HG03103 (cell line): ENCODE results near the gene ZNF653.

Source experiments
- ATAC-seq: cut with Tn5 transposase; IDR thresholded peaks from one replicate; pipeline ENCODE4 v1.9.1; 2021; ENCODE audit warnings: low read depth; ENCODE audit not compliant: unreplicated experiment

Gene ZNF653

GRCh38 chr19:11528551-11529341, 23.1 kb upstream of the ZNF653 start, which contains the start of gene ECSIT:
TSS of gene ECSIT (minus strand) at chr19:11529134. CDS start at chr19:11519170, 9,964 bp downstream.
- peak; percentile 91 for ATAC-seq

- no peak for ATAC-seq
These were observed 13.5 kb upstream of the ZNF653 start for GRCh38 chr19:11519138-11519537.

- no peak for ATAC-seq
These were observed 8.3 kb upstream of the ZNF653 start for GRCh38 chr19:11513946-11514345.

GRCh38 chr19:11510444-11510843, 4.8 kb upstream of the ZNF653 start:
- no peak for ATAC-seq

GRCh38 chr19:11507370-11508078, 1.9 kb upstream of the ZNF653 start:
- no peak for ATAC-seq

- ATAC-seq: no peak
These were observed 1.3 kb upstream of the ZNF653 start for GRCh38 chr19:11506967-11507366.

- peak; percentile 8 for ATAC-seq
These were observed 489 bp upstream of the ZNF653 start for GRCh38 chr19:11506101-11506555.

GRCh38 chr19:11505032-11505503, 571 bp downstream of the ZNF653 start:
- ATAC-seq: peak; percentile 77

GRCh38 chr19:11504502-11505031, 1.1 kb downstream of the ZNF653 start:
- no peak for ATAC-seq

- no peak for ATAC-seq
These were observed 5.7 kb downstream of the ZNF653 start for GRCh38 chr19:11499890-11500420.

- no peak for ATAC-seq
These were observed 6.4 kb downstream of the ZNF653 start for GRCh38 chr19:11499220-11499726.

GRCh38 chr19:11496391-11497163, 9.1 kb downstream of the ZNF653 start:
- no peak for ATAC-seq

GRCh38 chr19:11495885-11496284, 9.8 kb downstream of the ZNF653 start:
- ATAC-seq: no peak

GRCh38 chr19:11495481-11495880, 10.2 kb downstream of the ZNF653 start:
- ATAC-seq: no peak

- no peak for ATAC-seq
These were observed 10.9 kb downstream of the ZNF653 start for GRCh38 chr19:11494634-11495285.

GRCh38 chr19:11489378-11489777, 16.3 kb downstream of the ZNF653 start:
- no peak for ATAC-seq

- ATAC-seq: no peak
These were observed 18.8 kb downstream of the ZNF653 start for GRCh38 chr19:11486661-11487503.

GRCh38 chr19:11485245-11485837, 20.3 kb downstream of the ZNF653 start:
- ATAC-seq: no peak
